Liver (tissue), 3 donors: ENCODE measurements around the gene TNFSF12.

Experiments
- ATF3 ChIP-seq: IDR thresholded peaks from 2 replicates; pipeline ENCODE4 v1.6.1; 2016; ENCODE audit warnings: antibody characterized with exemption
- GABPA ChIP-seq, 2 donors: IDR thresholded peaks in 1 of 2; conservative IDR thresholded peaks in 1 of 2; 2 replicates each; pipeline ENCODE4 v1.6.1; 2016; ENCODE audit warnings: antibody characterized with exemption in 2 of 2, mild to moderate bottlenecking in 1 of 2, moderate library complexity in 1 of 2
- JUND ChIP-seq, 2 donors: IDR thresholded peaks; 2 replicates each; pipeline ENCODE4 v1.6.1; 2016; ENCODE audit warnings: antibody characterized with exemption in 2 of 2
- RAD21 ChIP-seq, 2 donors: IDR thresholded peaks; 2 replicates each; pipeline ENCODE4 v1.6.1; 2016; ENCODE audit warnings: antibody characterized with exemption in 2 of 2, mild to moderate bottlenecking in 2 of 2
- TF ChIP-seq, protein P1 (sequence below): fragments of 150-350 bp; IDR thresholded peaks from 2 replicates; pipeline ENCODE4 v1.5.1; 2017; ENCODE audit warnings: improper control_type of control experiment, low read depth, low read length; ENCODE audit not compliant: missing input control
- TF ChIP-seq, protein P2 (sequence below): IDR thresholded peaks from 2 replicates; pipeline ENCODE4 v1.6.1; 2016; ENCODE audit warnings: antibody characterized with exemption, mild to moderate bottlenecking
- donor health status: healthy.
- donor health status: healthy.

DNA sequence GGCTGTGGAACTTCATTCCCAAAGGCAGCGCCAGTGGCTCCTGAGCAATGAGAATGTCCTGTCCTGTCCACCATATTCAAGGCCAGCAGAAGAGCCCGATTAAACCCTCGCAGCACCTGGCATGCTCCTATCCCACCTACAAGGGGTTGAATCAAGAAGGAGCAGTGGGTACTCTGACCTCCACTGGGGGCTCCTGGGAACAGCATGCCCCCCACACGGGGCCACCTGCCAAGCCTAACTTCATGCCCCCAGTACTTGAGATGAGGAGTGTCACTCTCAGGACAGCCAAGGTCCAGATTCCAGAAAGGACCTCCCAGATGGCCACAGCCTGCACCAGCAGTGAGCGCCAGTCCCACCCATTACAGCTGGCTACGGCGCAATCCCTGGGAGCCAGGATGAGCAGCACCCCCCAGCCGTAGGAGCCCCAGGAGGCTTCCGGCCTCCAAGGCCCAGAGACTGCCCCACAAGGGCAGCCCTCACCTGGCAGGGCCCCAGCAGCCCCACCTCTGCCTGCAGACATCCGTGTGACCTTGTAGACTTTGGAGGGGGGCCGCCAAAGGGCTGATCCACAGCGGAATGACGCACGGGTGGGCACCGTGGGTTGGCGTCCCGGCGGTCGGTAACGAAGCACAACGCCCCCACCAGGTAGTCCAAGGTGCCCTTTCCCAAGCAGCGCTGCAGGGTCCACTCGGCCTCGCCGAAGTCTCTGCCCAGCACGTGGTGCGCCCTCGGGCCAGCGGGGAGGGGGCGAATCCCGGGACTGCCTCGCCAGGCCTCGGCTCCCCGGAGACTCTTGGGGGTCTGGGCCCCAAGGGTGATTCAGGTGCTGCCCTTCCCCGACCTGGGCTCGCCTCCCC is 33.8 kb downstream of the TNFSF12 start:
- TF ChIP-seq, protein P1, sequence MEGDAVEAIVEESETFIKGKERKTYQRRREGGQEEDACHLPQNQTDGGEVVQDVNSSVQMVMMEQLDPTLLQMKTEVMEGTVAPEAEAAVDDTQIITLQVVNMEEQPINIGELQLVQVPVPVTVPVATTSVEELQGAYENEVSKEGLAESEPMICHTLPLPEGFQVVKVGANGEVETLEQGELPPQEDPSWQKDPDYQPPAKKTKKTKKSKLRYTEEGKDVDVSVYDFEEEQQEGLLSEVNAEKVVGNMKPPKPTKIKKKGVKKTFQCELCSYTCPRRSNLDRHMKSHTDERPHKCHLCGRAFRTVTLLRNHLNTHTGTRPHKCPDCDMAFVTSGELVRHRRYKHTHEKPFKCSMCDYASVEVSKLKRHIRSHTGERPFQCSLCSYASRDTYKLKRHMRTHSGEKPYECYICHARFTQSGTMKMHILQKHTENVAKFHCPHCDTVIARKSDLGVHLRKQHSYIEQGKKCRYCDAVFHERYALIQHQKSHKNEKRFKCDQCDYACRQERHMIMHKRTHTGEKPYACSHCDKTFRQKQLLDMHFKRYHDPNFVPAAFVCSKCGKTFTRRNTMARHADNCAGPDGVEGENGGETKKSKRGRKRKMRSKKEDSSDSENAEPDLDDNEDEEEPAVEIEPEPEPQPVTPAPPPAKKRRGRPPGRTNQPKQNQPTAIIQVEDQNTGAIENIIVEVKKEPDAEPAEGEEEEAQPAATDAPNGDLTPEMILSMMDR: no peak
- TF ChIP-seq JUND (IDR thresholded peaks at IDR 0.05): no peak
- no peak for TF ChIP-seq ATF3
- TF ChIP-seq, protein P2, sequence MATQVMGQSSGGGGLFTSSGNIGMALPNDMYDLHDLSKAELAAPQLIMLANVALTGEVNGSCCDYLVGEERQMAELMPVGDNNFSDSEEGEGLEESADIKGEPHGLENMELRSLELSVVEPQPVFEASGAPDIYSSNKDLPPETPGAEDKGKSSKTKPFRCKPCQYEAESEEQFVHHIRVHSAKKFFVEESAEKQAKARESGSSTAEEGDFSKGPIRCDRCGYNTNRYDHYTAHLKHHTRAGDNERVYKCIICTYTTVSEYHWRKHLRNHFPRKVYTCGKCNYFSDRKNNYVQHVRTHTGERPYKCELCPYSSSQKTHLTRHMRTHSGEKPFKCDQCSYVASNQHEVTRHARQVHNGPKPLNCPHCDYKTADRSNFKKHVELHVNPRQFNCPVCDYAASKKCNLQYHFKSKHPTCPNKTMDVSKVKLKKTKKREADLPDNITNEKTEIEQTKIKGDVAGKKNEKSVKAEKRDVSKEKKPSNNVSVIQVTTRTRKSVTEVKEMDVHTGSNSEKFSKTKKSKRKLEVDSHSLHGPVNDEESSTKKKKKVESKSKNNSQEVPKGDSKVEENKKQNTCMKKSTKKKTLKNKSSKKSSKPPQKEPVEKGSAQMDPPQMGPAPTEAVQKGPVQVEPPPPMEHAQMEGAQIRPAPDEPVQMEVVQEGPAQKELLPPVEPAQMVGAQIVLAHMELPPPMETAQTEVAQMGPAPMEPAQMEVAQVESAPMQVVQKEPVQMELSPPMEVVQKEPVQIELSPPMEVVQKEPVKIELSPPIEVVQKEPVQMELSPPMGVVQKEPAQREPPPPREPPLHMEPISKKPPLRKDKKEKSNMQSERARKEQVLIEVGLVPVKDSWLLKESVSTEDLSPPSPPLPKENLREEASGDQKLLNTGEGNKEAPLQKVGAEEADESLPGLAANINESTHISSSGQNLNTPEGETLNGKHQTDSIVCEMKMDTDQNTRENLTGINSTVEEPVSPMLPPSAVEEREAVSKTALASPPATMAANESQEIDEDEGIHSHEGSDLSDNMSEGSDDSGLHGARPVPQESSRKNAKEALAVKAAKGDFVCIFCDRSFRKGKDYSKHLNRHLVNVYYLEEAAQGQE: no peak
- no peak for TF ChIP-seq GABPA (IDR thresholded peaks at IDR 0.05 in 1 of 2, conservative IDR thresholded peaks at IDR 0.05 in 1 of 2)
- TF ChIP-seq RAD21 (IDR thresholded peaks at IDR 0.05): no peak
